ENCODE results near the gene STMP1. TPM values are rescaled to one million over a fixed set of nuclear protein-coding genes. Genes with fewer than 3 reads are reported as not detected.

The STMP1 gene
- total and polyA plus RNA-seq, 2 of the 13 experiments (the other 11 are each of a cell fraction or from before 2014, with no cell fraction given): 7.2 to 16.2 TPM

DNA sequence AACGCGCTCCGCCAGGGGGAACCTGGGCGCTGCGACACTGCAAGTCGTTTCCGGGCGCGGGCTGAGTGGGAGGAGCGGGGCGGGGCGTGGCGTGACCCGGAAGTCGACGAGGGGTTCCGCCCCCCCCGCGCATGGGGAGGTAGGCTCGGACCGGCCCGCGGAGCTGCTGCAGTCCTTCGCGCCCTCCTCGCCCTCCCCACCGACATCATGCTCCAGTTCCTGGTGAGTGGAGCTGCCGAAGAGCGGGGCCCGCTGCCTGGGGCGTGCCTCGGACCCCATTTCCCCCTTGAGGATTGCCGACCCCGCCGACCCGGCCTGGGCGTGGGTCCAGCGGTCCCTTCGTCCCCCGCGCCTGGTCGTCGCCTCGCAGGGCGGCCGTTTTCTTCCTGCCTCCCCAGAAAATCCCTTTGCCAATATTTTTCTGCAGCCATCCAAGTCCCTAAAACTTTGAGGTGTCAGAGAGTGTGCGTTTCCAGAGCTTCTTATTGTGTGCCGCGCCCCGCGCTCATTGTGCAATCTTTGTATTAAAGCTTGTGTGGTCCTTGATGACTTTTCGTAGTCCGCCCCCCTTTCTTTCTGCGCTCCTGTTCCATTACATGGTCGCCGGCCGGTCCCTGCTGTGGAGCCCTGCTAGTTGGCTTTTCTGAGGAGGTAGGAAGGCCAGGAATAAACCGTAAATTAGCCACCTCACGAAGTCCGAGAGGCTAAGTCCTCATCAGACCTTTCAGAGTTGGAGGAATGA lies at the start of gene STMP1 (continued):
- TF ChIP-seq, protein P1, sequence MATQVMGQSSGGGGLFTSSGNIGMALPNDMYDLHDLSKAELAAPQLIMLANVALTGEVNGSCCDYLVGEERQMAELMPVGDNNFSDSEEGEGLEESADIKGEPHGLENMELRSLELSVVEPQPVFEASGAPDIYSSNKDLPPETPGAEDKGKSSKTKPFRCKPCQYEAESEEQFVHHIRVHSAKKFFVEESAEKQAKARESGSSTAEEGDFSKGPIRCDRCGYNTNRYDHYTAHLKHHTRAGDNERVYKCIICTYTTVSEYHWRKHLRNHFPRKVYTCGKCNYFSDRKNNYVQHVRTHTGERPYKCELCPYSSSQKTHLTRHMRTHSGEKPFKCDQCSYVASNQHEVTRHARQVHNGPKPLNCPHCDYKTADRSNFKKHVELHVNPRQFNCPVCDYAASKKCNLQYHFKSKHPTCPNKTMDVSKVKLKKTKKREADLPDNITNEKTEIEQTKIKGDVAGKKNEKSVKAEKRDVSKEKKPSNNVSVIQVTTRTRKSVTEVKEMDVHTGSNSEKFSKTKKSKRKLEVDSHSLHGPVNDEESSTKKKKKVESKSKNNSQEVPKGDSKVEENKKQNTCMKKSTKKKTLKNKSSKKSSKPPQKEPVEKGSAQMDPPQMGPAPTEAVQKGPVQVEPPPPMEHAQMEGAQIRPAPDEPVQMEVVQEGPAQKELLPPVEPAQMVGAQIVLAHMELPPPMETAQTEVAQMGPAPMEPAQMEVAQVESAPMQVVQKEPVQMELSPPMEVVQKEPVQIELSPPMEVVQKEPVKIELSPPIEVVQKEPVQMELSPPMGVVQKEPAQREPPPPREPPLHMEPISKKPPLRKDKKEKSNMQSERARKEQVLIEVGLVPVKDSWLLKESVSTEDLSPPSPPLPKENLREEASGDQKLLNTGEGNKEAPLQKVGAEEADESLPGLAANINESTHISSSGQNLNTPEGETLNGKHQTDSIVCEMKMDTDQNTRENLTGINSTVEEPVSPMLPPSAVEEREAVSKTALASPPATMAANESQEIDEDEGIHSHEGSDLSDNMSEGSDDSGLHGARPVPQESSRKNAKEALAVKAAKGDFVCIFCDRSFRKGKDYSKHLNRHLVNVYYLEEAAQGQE (IDR thresholded peaks at IDR 0.05; ENCODE audit: borderline replicate concordance in 1 of 2, low read depth in 1 of 2, low read length in 2 of 2): peak in 1 of 2 experiments; percentile 33; a peak in 1 of 4 replicates
- TF ChIP-seq MTF2 (CRISPR knock-in tag; IDR thresholded peaks at IDR 0.05; ENCODE audit: borderline replicate concordance): no peak; the same call in 1 of the 2 replicates
- TF ChIP-seq MTF1 (CRISPR knock-in tag; IDR thresholded peaks at IDR 0.05): peak; percentile 41; the same call in 1 of the 2 replicates
- TF ChIP-seq ZNF552 (CRISPR knock-in tag; IDR thresholded peaks at IDR 0.05; ENCODE audit: borderline replicate concordance): 0 out of 2 replicates have a peak, but pooled peaks have one; percentile 45
- TF ChIP-seq ZFP41 (CRISPR knock-in tag; IDR thresholded peaks at IDR 0.05; ENCODE audit: borderline replicate concordance): no peak; the same call in 1 of the 2 replicates
- peak; percentile 59; the same call in 1 of the 2 replicates for TF ChIP-seq ZFP62 (CRISPR knock-in tag; IDR thresholded peaks at IDR 0.05)
- TF ChIP-seq ZNF790 (CRISPR knock-in tag; IDR thresholded peaks at IDR 0.05; ENCODE audit: borderline replicate concordance): 0 out of 2 replicates have a peak, but pooled peaks have one; percentile 68
- peak; percentile 69; the same call in 1 of the 2 replicates for TF ChIP-seq GZF1 (CRISPR knock-in tag; IDR thresholded peaks at IDR 0.05)
- TF ChIP-seq NCOA1 (CRISPR knock-in tag; IDR thresholded peaks at IDR 0.05): no peak
- 0 out of 2 replicates have a peak, but pooled peaks have one; percentile 28 for TF ChIP-seq NR1H2 (CRISPR knock-in tag; IDR thresholded peaks at IDR 0.05; ENCODE audit: borderline replicate concordance, low read depth)
- TF ChIP-seq XBP1 (CRISPR knock-in tag; IDR thresholded peaks at IDR 0.05): no peak
- peak; percentile 84 for TF ChIP-seq RXRA (CRISPR knock-in tag; IDR thresholded peaks at IDR 0.05)
- TF ChIP-seq, protein P2, sequence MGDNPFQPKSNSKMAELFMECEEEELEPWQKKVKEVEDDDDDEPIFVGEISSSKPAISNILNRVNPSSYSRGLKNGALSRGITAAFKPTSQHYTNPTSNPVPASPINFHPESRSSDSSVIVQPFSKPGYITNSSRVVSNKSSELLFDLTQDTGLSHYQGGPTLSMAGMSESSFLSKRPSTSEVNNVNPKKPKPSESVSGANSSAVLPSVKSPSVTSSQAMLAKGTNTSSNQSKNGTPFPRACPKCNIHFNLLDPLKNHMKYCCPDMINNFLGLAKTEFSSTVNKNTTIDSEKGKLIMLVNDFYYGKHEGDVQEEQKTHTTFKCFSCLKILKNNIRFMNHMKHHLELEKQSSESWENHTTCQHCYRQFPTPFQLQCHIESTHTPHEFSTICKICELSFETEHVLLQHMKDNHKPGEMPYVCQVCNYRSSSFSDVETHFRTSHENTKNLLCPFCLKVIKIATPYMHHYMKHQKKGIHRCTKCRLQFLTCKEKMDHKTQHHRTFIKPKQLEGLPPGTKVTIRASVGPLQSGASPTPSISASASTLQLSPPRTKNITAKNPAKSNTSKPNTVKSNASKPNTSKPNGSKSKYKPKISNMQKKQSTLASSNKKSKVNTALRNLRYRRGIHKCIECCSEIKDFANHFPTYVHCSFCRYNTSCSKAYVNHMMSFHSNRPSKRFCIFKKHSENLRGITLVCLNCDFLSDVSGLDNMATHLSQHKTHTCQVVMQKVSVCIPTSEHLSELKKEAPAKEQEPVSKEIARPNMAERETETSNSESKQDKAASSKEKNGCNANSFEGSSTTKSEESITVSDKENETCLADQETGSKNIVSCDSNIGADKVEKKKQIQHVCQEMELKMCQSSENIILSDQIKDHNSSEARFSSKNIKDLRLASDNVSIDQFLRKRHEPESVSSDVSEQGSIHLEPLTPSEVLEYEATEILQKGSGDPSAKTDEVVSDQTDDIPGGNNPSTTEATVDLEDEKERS (CRISPR knock-in tag; IDR thresholded peaks at IDR 0.05): no peak
- no peak for TF ChIP-seq TCF7L2 (IDR thresholded peaks at IDR 0.05; ENCODE audit: low read depth, low read length)
- TF ChIP-seq MIER2 (CRISPR knock-in tag; IDR thresholded peaks at IDR 0.05): no peak
- TF ChIP-seq, protein P3, sequence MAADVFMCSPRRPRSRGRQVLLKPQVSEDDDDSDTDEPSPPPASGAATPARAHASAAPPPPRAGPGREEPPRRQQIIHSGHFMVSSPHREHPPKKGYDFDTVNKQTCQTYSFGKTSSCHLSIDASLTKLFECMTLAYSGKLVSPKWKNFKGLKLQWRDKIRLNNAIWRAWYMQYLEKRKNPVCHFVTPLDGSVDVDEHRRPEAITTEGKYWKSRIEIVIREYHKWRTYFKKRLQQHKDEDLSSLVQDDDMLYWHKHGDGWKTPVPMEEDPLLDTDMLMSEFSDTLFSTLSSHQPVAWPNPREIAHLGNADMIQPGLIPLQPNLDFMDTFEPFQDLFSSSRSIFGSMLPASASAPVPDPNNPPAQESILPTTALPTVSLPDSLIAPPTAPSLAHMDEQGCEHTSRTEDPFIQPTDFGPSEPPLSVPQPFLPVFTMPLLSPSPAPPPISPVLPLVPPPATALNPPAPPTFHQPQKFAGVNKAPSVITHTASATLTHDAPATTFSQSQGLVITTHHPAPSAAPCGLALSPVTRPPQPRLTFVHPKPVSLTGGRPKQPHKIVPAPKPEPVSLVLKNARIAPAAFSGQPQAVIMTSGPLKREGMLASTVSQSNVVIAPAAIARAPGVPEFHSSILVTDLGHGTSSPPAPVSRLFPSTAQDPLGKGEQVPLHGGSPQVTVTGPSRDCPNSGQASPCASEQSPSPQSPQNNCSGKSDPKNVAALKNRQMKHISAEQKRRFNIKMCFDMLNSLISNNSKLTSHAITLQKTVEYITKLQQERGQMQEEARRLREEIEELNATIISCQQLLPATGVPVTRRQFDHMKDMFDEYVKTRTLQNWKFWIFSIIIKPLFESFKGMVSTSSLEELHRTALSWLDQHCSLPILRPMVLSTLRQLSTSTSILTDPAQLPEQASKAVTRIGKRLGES (CRISPR knock-in tag; IDR thresholded peaks at IDR 0.05; ENCODE audit: borderline replicate concordance): peak; percentile 80; the same call in 1 of the 2 replicates
- TF ChIP-seq, protein P4, sequence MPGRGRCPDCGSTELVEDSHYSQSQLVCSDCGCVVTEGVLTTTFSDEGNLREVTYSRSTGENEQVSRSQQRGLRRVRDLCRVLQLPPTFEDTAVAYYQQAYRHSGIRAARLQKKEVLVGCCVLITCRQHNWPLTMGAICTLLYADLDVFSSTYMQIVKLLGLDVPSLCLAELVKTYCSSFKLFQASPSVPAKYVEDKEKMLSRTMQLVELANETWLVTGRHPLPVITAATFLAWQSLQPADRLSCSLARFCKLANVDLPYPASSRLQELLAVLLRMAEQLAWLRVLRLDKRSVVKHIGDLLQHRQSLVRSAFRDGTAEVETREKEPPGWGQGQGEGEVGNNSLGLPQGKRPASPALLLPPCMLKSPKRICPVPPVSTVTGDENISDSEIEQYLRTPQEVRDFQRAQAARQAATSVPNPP (CRISPR knock-in tag; IDR thresholded peaks at IDR 0.05): peak; percentile 37; the same call in 1 of the 2 replicates
- TF ChIP-seq ZNF30 (CRISPR knock-in tag; IDR thresholded peaks at IDR 0.05): no peak

All from HepG2 (cell line).